Endothelial cell of umbilical vein (primary cell): ENCODE data around the gene NFX1. TPM values are rescaled to one million over a fixed set of nuclear protein-coding genes. Genes with fewer than 3 reads are reported as not detected.

ENCODE experiments used
- BruUV-seq: library from RNA; stranded (reverse); fragments of 400-500 nt; replicated peaks from 2 replicates; lab custom pipeline; 2021; lab: Mats Ljungman, UMichigan
- CTCF ChIA-PET: fragments of 300-600, 350-600 bp; sonication (Branson Sonifier 250); formaldehyde crosslinking; loops from one replicate; lab custom pipeline; 2021; ENCODE audit warnings: antibody characterized with exemption, inconsistent platforms; lab: Charles Lee
- POLR2A ChIA-PET: fragments of 300-600, 350-600 bp; sonication (Branson Sonifier 250); formaldehyde crosslinking; loops from one replicate; lab custom pipeline; 2021; ENCODE audit warnings: antibody characterized with exemption, inconsistent platforms; lab: Charles Lee
- DNase-seq: peaks from one replicate; pipeline ENCODE4 v3.0.0-alpha.2; 2011; ENCODE audit warnings: low read depth, low spot score
- FAIRE-seq: peaks from 2 replicates; lab custom pipeline; 2011; peaks lifted over from hg19 to GRCh38; lab: Jason Lieb, UNC
- H2AFZ ChIP-seq: 2 replicates; pipeline ENCODE4 v1.6.0; 2012; ENCODE audit warnings: low read depth, low read length, control low read depth, inconsistent platforms
- H3K27ac ChIP-seq: 2 replicates; pipeline ENCODE4 v1.5.1; 2011; ENCODE audit warnings: low read depth, mild to moderate bottlenecking, control low read depth, low read length, moderate library complexity; ENCODE audit not compliant: insufficient read depth
- H3K27me3 ChIP-seq, 2 experiments: 2 replicates each; pipeline versions ENCODE4 v1.6.0 to v1.6.1; 2011; ENCODE audit warnings: low read length in 2 of 2, mixed read lengths in 1 of 2; ENCODE audit not compliant: control insufficient read depth in 2 of 2, insufficient read depth in 2 of 2
- H3K36me3 ChIP-seq, 2 experiments: 2 replicates in 1 of 2; 3 replicates in 1 of 2; pipeline ENCODE4 v1.5.1; 2011; ENCODE audit warnings: low read length in 2 of 2, mild to moderate bottlenecking in 1 of 2, moderate library complexity in 1 of 2; ENCODE audit not compliant: control insufficient read depth in 2 of 2, insufficient read depth in 2 of 2; ENCODE audit errors: extremely low read depth in 1 of 2
- H3K4me1 ChIP-seq: 3 replicates; pipeline ENCODE4 v1.5.1; 2011; ENCODE audit warnings: mild to moderate bottlenecking, low read length; ENCODE audit not compliant: control insufficient read depth, insufficient read depth; ENCODE audit errors: extremely low read depth
- H3K4me2 ChIP-seq: 2 replicates; pipeline ENCODE4 v1.6.1; 2011; ENCODE audit warnings: low read length, control low read depth, mixed read lengths; ENCODE audit not compliant: insufficient read depth
- H3K4me3 ChIP-seq, 3 experiments: fragments of 200-600 bp in 1 of 3; sonication (generic), shearing (Covaris generic) in 1 of 3; replicated peaks in 1 of 3; 2 replicates each; pipeline ENCODE4 v1.5.1; 2011 to 2016; ENCODE audit warnings: control low read depth in 3 of 3, low read length in 3 of 3, mild to moderate bottlenecking in 2 of 3, inconsistent platforms in 1 of 3, low read depth in 1 of 3, moderate library complexity in 1 of 3; ENCODE audit not compliant: insufficient read depth in 1 of 3
- H3K79me2 ChIP-seq: 2 replicates; pipeline ENCODE4 v1.6.0; 2012; ENCODE audit warnings: low read length, inconsistent platforms; ENCODE audit not compliant: control insufficient read depth, insufficient read depth
- H3K9ac ChIP-seq: replicated peaks from 2 replicates; pipeline ENCODE3; 2011; ENCODE audit warnings: low read length, control low read depth; ENCODE audit not compliant: insufficient read depth; ENCODE audit errors: extremely low read depth
- H3K9me1 ChIP-seq: replicated peaks from 3 replicates; pipeline ENCODE4 v1.6.0; 2011; ENCODE audit warnings: mild to moderate bottlenecking, low read length; ENCODE audit not compliant: control insufficient read depth, insufficient read depth; ENCODE audit errors: extremely low read depth
- H3K9me3 ChIP-seq: replicated peaks from 2 replicates; pipeline ENCODE4 v1.5.1; 2012; ENCODE audit warnings: low read length, inconsistent platforms; ENCODE audit not compliant: control insufficient read depth, insufficient read depth
- H4K20me1 ChIP-seq: replicated peaks from 2 replicates; pipeline ENCODE3; 2011; ENCODE audit warnings: mild to moderate bottlenecking, low read length; ENCODE audit not compliant: control insufficient read depth, insufficient read depth; ENCODE audit errors: extremely low read depth
- EZH2 ChIP-seq: IDR thresholded peaks from 2 replicates; pipeline ENCODE4 v1.6.1; 2012; ENCODE audit warnings: borderline replicate concordance, low read depth, mild to moderate bottlenecking, moderate library complexity, low read length, inconsistent platforms; ENCODE audit not compliant: severe bottlenecking
- FOS ChIP-seq: IDR thresholded peaks from 2 replicates; pipeline ENCODE4 v1.6.1; 2011; ENCODE audit warnings: mild to moderate bottlenecking, low read length, moderate library complexity, borderline replicate concordance; ENCODE audit not compliant: insufficient read depth
- GATA2 ChIP-seq: IDR thresholded peaks from 2 replicates; pipeline ENCODE4 v1.7.0; 2011; ENCODE audit warnings: low read depth, mild to moderate bottlenecking, moderate library complexity, mixed read lengths, low read length; ENCODE audit not compliant: insufficient read length, insufficient read depth
- JUN ChIP-seq: IDR thresholded peaks from 2 replicates; pipeline ENCODE4 v1.6.1; 2011; ENCODE audit warnings: borderline replicate concordance, low read depth; ENCODE audit not compliant: insufficient read length, insufficient read depth
- MYC ChIP-seq: IDR thresholded peaks from one replicate; pipeline ENCODE4 v1.6.1; 2011; ENCODE audit warnings: mild to moderate bottlenecking, low read depth, low read length
- POLR2A ChIP-seq: IDR thresholded peaks from 2 replicates; pipeline ENCODE4 v1.6.1; 2012; ENCODE audit warnings: low read depth, mild to moderate bottlenecking, control low read depth, low read length
- POLR2AphosphoS5 ChIP-seq: IDR thresholded peaks from 2 replicates; pipeline ENCODE4 v1.6.1; 2012; ENCODE audit warnings: low read depth, mild to moderate bottlenecking, control low read depth, low read length, moderate library complexity; ENCODE audit not compliant: insufficient read depth
- dilution Hi-C: fragments of 300-500 bp; cut with MboI; formaldehyde crosslinking; loops from one replicate; pipeline ENCODE4 v1.15.0; 2019; ENCODE audit warnings: low sequenced_read_pairs; ENCODE audit not compliant: extremely low pct_ligation_motif_present
- intact Hi-C: fragments of 100-400 bp; cut with micrococcal nuclease; formaldehyde crosslinking; loops from one replicate; pipeline ENCODE4 v1.10.0; 2022
- polyA plus RNA-seq, 4 experiments: library from polyadenylated mRNA; depleted of rRNA in 3 of 4; stranded (reverse) in 3 of 4; unstranded in 1 of 4; fragments of >200 nt; gene quantifications; 2 replicates each; pipeline versions ENCODE4 v1.2.1 to v1.2.3, GENCODE V29; 2011 to 2012; ENCODE audit warnings: missing spikeins in 1 of 4
- small RNA-seq: library from RNA; depleted of rRNA; stranded (forward); fragments of <200 nt; gene quantifications from one replicate; pipeline ENCODE3, GENCODE V24; 2012; ENCODE audit warnings: low replicate concordance, low read depth; ENCODE audit not compliant: insufficient read depth, insufficient read length
- total RNA-seq: library from RNA; stranded (reverse); gene quantifications from 2 replicates; pipeline ENCODE4 v1.2.3, GENCODE V29; 2021
- TF ChIP-seq, protein P1 (sequence below): IDR thresholded peaks from 2 replicates; pipeline ENCODE4 v1.6.1; 2011; ENCODE audit not compliant: insufficient read depth, insufficient read length
- TF ChIP-seq, protein P2 (sequence below), 2 donors: IDR thresholded peaks; 1 replicate in 1 of 2; 2 replicates in 1 of 2; pipeline ENCODE4 v1.5.1; 2011; ENCODE audit warnings: low read length in 2 of 2, mild to moderate bottlenecking in 2 of 2, moderate library complexity in 2 of 2, control low read depth in 1 of 2, inconsistent platforms in 1 of 2, low read depth in 1 of 2; ENCODE audit not compliant: insufficient read depth in 1 of 2; ENCODE audit errors: extremely low read depth in 1 of 2

Gene NFX1
- total and polyA plus RNA-seq, 2 donors (not counting 3 experiments of a cell fraction or from before 2014, with no cell fraction given): 19.3 to 21.7 TPM

DNA sequence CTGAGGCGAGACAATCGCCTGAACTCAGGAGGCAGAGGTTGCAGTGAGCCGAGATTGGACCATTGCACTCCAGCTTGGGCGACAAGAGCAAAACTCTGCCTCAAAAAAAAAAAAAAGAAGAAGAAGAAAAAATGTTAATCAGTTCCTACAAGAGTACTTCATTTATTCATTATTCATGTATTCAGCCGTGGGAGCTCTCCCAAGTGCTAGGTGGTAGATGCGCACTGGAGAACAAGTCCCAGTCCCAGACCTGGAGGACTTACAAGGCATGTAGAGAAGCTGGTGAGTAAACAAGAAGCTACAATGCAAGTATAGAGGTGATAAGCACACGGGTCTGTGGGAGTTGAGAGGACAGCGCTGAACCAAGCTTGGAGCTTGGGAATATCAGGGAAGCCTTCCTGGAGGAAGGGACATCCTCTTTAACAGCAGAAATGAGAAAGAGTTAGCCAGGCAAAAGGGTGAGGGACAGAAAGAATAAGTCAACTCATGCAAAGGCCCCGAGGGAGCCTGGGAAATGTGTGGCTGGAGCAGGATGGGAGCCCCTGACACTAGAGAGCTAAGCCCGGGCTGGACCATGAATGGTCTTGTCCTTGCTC is 129.5 kb downstream of the NFX1 start:
- Histone ChIP-seq H3K27ac (no peak overlapping the region), H3K9ac (no peak overlapping the region), H3K9me1 (no peaks in the 10 kb centered on the region), H2AFZ (no peak overlapping the region), H3K9me3 (no peaks in the 10 kb centered on the region), H3K4me1 (no peaks in the 10 kb centered on the region), H3K27me3 (peaks cover 0 to 3% of the 10 kb centered on the region in 2 experiments), H3K4me3 (no peak overlapping the region), H3K36me3 (no peaks in the 10 kb centered on the region), H3K79me2 (no peaks in the 10 kb centered on the region), H3K4me2 (no peak overlapping the region), H4K20me1 (no peaks in the 10 kb centered on the region)
- intact Hi-C loops (loop anchor here (5.0 kb wide), 1 partner anchor 47 kb away; no protein-coding TSS in a partner anchor), dilution Hi-C loops (no loop called here)
- ChIA-PET CTCF (interaction anchor here (0.8 to 1.5 kb wide), 4 partner anchors 8 to 45 kb away, joined by 3 to 8 read pairs (median 6); no protein-coding TSS in a partner anchor), POLR2A (no interaction called here)
- DNase-seq (no peak), FAIRE-seq (no peak)
- no TSS peak for BruUV-seq
- no peak for TF ChIP-seq POLR2AphosphoS5
- no peak for TF ChIP-seq POLR2A
- TF ChIP-seq, protein P1, sequence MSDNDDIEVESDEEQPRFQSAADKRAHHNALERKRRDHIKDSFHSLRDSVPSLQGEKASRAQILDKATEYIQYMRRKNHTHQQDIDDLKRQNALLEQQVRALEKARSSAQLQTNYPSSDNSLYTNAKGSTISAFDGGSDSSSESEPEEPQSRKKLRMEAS: no peak
- TF ChIP-seq MYC: no peak
- TF ChIP-seq GATA2: no peak
- TF ChIP-seq EZH2: no peak
- TF ChIP-seq JUN: no peak
- no peak for TF ChIP-seq FOS
- TF ChIP-seq, protein P2, sequence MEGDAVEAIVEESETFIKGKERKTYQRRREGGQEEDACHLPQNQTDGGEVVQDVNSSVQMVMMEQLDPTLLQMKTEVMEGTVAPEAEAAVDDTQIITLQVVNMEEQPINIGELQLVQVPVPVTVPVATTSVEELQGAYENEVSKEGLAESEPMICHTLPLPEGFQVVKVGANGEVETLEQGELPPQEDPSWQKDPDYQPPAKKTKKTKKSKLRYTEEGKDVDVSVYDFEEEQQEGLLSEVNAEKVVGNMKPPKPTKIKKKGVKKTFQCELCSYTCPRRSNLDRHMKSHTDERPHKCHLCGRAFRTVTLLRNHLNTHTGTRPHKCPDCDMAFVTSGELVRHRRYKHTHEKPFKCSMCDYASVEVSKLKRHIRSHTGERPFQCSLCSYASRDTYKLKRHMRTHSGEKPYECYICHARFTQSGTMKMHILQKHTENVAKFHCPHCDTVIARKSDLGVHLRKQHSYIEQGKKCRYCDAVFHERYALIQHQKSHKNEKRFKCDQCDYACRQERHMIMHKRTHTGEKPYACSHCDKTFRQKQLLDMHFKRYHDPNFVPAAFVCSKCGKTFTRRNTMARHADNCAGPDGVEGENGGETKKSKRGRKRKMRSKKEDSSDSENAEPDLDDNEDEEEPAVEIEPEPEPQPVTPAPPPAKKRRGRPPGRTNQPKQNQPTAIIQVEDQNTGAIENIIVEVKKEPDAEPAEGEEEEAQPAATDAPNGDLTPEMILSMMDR (IDR thresholded peaks at IDR 0.05; ENCODE audit: extremely low read depth in 1 of 2, insufficient read depth in 1 of 2, low read depth in 1 of 2, low read length in 2 of 2): no peak

Small RNAs within 50 kb of the gene (small RNA-seq; reads per million reads assigned to genes)
- not detected for gene RF00019

Other genes starting within 250 kb of the NFX1 start
- gene SMU1, start 213.8 kb upstream of the NFX1 start, total RNA-seq: 21.7 and 22.2 TPM in 2 replicates
- gene SMU1, start 213.8 kb upstream of the NFX1 start, polyA plus RNA-seq: 7.4 and 8.5 TPM in 2 replicates
- 65.6 and 66.5 TPM in 2 replicates for gene B4GALT1, start 123.2 kb upstream of the NFX1 start, total RNA-seq
- 61.3 and 61.4 TPM in 2 replicates for gene B4GALT1, start 123.2 kb upstream of the NFX1 start, polyA plus RNA-seq
- gene SPINK4, start 50.3 kb upstream of the NFX1 start, total RNA-seq: not detected in 2 replicates
- gene SPINK4, start 50.3 kb upstream of the NFX1 start, polyA plus RNA-seq: not detected in 2 replicates
- gene BAG1, start 25.8 kb upstream of the NFX1 start, total RNA-seq: 87.4 and 98.7 TPM in 2 replicates
- gene BAG1, start 25.8 kb upstream of the NFX1 start, polyA plus RNA-seq: 25.2 and 44.6 TPM in 2 replicates
- 54.5 and 55.8 TPM in 2 replicates for gene CHMP5, start 25.5 kb upstream of the NFX1 start, total RNA-seq
- 22.6 and 33.2 TPM in 2 replicates for gene CHMP5, start 25.5 kb upstream of the NFX1 start, polyA plus RNA-seq
- 2.3 and 3.7 TPM in 2 replicates for gene AQP7, start 112.1 kb downstream of the NFX1 start, total RNA-seq
- not detected in 2 replicates for gene AQP7, start 112.1 kb downstream of the NFX1 start, polyA plus RNA-seq
- 0.39 and 0.93 TPM in 2 replicates for gene AQP3, start 157.1 kb downstream of the NFX1 start, total RNA-seq
- 1.8 and 1.9 TPM in 2 replicates for gene AQP3, start 157.1 kb downstream of the NFX1 start, polyA plus RNA-seq
- gene NOL6, start 183.4 kb downstream of the NFX1 start, total RNA-seq: 42.3 and 45.1 TPM in 2 replicates
- gene NOL6, start 183.4 kb downstream of the NFX1 start, polyA plus RNA-seq: 35.7 and 39.8 TPM in 2 replicates
- 10.9 and 12.2 TPM in 2 replicates for gene ANKRD18B, start 233.7 kb downstream of the NFX1 start, total RNA-seq
- gene ANKRD18B, start 233.7 kb downstream of the NFX1 start, polyA plus RNA-seq: 0.92 and 1.4 TPM in 2 replicates